ENCODE measurements around the gene NPB. TPM values are rescaled to one million over a fixed set of nuclear protein-coding genes. Genes with fewer than 3 reads are reported as not detected.

Gene NPB
- total and polyA plus RNA-seq, 2 donors (not counting 1 experiment from before 2014, with no cell fraction given): 0.31 to 0.83 TPM

GRCh38 chr17:81871387-81872230 is 30.4 kb upstream of the NPB start:
- Histone ChIP-seq H3K36me3 (ENCODE audit: control insufficient read depth, insufficient read depth, low read length) (peaks cover 13% of the 10 kb centered on the region), H3K79me2 (ENCODE audit: control insufficient read depth, insufficient read depth, low read length) (peaks cover 26% of the 10 kb centered on the region)

GRCh38 chr17:81877569-81877968 is 24.5 kb upstream of the NPB start:
- Histone ChIP-seq H2AFZ (ENCODE audit: low read length) (no peak overlapping the region), H3K79me2 (ENCODE audit: control insufficient read depth, insufficient read depth, low read length) (no peaks in the 10 kb centered on the region)

More at GRCh38 chr17:81871387-81872230, 30.4 kb upstream of the NPB start:
- peak overlapping the region; percentile 97 for H3K9ac ChIP-seq (ENCODE audit: insufficient read depth, low read length)
- DNase-seq (ENCODE audit: low read depth in 2 of 2): peak; percentile 78 to 89
- peak overlapping the region; percentile 99 for H3K27ac ChIP-seq (ENCODE audit: insufficient read depth, low read length)
- H4K20me1 ChIP-seq (ENCODE audit: control insufficient read depth, extremely low read depth, insufficient read depth, low read length): no peaks in the 10 kb centered on the region
- peak overlapping the region; percentile 97 for H3K4me2 ChIP-seq (ENCODE audit: extremely low read depth, insufficient read depth, low read length)
- H3K4me3 ChIP-seq (replicated peaks in 1 of 4; ENCODE audit: control extremely low read depth in 1 of 4, insufficient read depth in 1 of 4, low read depth in 3 of 4, low read length in 4 of 4): peak overlapping the region; percentile 55 to 89 (median 73)
- H2AFZ ChIP-seq (ENCODE audit: low read length): peak overlapping the region; percentile 69
- no peaks in the 10 kb centered on the region for H3K27me3 ChIP-seq (ENCODE audit: control insufficient read depth, insufficient read depth, low read length)
- H3K4me1 ChIP-seq (ENCODE audit: control insufficient read depth, extremely low read depth, insufficient read depth, low read length): peaks cover 18% of the 10 kb centered on the region
- H3K9me3 ChIP-seq (ENCODE audit: control insufficient read depth, insufficient read depth, low read depth, low read length): no peaks in the 10 kb centered on the region
- TF ChIP-seq EZH2 (IDR thresholded peaks at IDR 0.05; ENCODE audit: low read length, missing control alignments) (no peak), CTCF (conservative IDR thresholded peaks at IDR 0.05 in 1 of 2, IDR thresholded peaks at IDR 0.05 in 1 of 2; ENCODE audit: low read depth in 1 of 2, low read length in 2 of 2) (peak in 1 of 2 donors; percentile 27)

More at GRCh38 chr17:81877569-81877968, 24.5 kb upstream of the NPB start:
- no peak overlapping the region for H3K4me2 ChIP-seq (ENCODE audit: extremely low read depth, insufficient read depth, low read length)
- DNase-seq (ENCODE audit: low read depth in 2 of 2): no peak
- H3K27me3 ChIP-seq (ENCODE audit: control insufficient read depth, insufficient read depth, low read length): no peaks in the 10 kb centered on the region
- H3K9ac ChIP-seq (ENCODE audit: insufficient read depth, low read length): no peak overlapping the region
- H3K36me3 ChIP-seq (ENCODE audit: control insufficient read depth, insufficient read depth, low read length): peaks cover 4% of the 10 kb centered on the region
- no peak overlapping the region for H3K4me3 ChIP-seq (replicated peaks in 1 of 4; ENCODE audit: control extremely low read depth in 1 of 4, insufficient read depth in 1 of 4, low read depth in 3 of 4, low read length in 4 of 4)
- TF ChIP-seq CTCF (conservative IDR thresholded peaks at IDR 0.05 in 1 of 2, IDR thresholded peaks at IDR 0.05 in 1 of 2; ENCODE audit: low read depth in 1 of 2, low read length in 2 of 2) (no peak), EZH2 (IDR thresholded peaks at IDR 0.05; ENCODE audit: low read length, missing control alignments) (no peak)
- no peak overlapping the region for H3K27ac ChIP-seq (ENCODE audit: insufficient read depth, low read length)
- H3K4me1 ChIP-seq (ENCODE audit: control insufficient read depth, extremely low read depth, insufficient read depth, low read length): no peaks in the 10 kb centered on the region
- no peaks in the 10 kb centered on the region for H3K9me3 ChIP-seq (ENCODE audit: control insufficient read depth, insufficient read depth, low read depth, low read length)
- no peaks in the 10 kb centered on the region for H4K20me1 ChIP-seq (ENCODE audit: control insufficient read depth, extremely low read depth, insufficient read depth, low read length)

Measured in fibroblast of lung (primary cell).